ENCODE measurements around the gene GTF2E1.

DNA sequence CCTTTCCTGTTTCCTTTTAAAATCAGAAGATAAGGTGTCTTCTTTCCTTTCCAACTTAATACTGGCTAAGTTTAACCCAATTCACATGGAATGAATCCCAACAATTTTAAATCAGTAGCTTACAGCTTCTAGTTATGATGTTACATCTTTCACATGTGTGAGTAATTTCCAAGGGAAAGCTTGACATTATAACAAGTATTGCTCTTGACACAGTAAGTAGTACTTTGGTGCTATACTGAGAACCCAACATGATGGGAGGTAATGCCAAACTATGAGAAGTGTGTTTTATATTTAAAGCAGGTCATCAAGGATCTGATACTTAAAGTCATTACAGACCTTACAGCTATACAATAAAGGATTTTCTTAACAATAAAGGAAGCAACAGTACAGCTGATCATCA, 29.3 kb upstream of the GTF2E1 start:
- TF ChIP-seq CTCF (IDR thresholded peaks at IDR 0.05; ENCODE audit: insufficient read depth, low read depth, low read length) (no peak), EZH2 (IDR thresholded peaks at IDR 0.05; ENCODE audit: insufficient read depth, low read length) (no peak)
